Measurements from ENCODE around the gene CIITA. TPM values are rescaled to one million over a fixed set of nuclear protein-coding genes. Genes with fewer than 3 reads are reported as not detected.

Gene CIITA
- 1.2 TPM for total RNA-seq

GRCh38 chr16:10876799-10877341 is at the start of gene CIITA:
Gene CIITA (plus strand): TSS chr16:10877202. CDS start chr16:10877331, 129 bp downstream.

GRCh38 chr16:10942352-10943063 is 65.5 kb downstream of the CIITA start, which contains the start of gene DEXI:
Gene DEXI (minus strand): TSS chr16:10942468. CDS start chr16:10942005, 463 bp downstream.

GRCh38 chr16:10944249-10945064 is 67.5 kb downstream of the CIITA start, which contains the start of gene CLEC16A:
Gene CLEC16A (plus strand): TSS chr16:10944564. CDS start chr16:10944718, 154 bp downstream.

Other genes with a start within 250 kb of the CIITA start
- gene TEKT5, start 182.3 kb upstream of the CIITA start, total RNA-seq, result 1.2 TPM
- 13.4 TPM for gene NUBP1, start 133.4 kb upstream of the CIITA start, total RNA-seq
- 20.8 TPM for gene TVP23A, start 58.4 kb upstream of the CIITA start, total RNA-seq
- gene DEXI, start 65.3 kb downstream of the CIITA start, total RNA-seq, result 24.0 TPM
- 35.3 TPM for gene CLEC16A, start 67.4 kb downstream of the CIITA start, total RNA-seq